Measurements from ENCODE around the gene VOPP1.

The VOPP1 gene

GRCh38 chr7:55576753-55577152 is 4.5 kb upstream of the VOPP1 start:
- DNase-seq: no peak

GRCh38 chr7:55575733-55576132 is 3.4 kb upstream of the VOPP1 start:
- no peak for DNase-seq

GRCh38 chr7:55575098-55575497 is 2.8 kb upstream of the VOPP1 start:
- no peak for DNase-seq

- DNase-seq: no peak
Measured at GRCh38 chr7:55574051-55574717, 1.9 kb upstream of the VOPP1 start.

- no peak for DNase-seq
Measured at GRCh38 chr7:55573234-55573900, 1.1 kb upstream of the VOPP1 start.

GRCh38 chr7:55571511-55572377 is 558 bp downstream of the VOPP1 start:
- DNase-seq: no peak

- DNase-seq: no peak
Measured at GRCh38 chr7:55570939-55571338, 1.4 kb downstream of the VOPP1 start.

GRCh38 chr7:55570218-55570873 is 2.0 kb downstream of the VOPP1 start:
- no peak for DNase-seq

GRCh38 chr7:55569797-55570196 is 2.5 kb downstream of the VOPP1 start:
- DNase-seq: no peak

GRCh38 chr7:55569269-55569663 is 3.0 kb downstream of the VOPP1 start:
- no peak for DNase-seq

- DNase-seq: no peak
Measured at GRCh38 chr7:55568613-55569268, 3.6 kb downstream of the VOPP1 start.

- no peak for DNase-seq
Measured at GRCh38 chr7:55567571-55567970, 4.7 kb downstream of the VOPP1 start.

GRCh38 chr7:55565681-55566080 is 6.6 kb downstream of the VOPP1 start:
- no peak for DNase-seq

GRCh38 chr7:55563596-55564325 is 8.5 kb downstream of the VOPP1 start:
- no peak for DNase-seq

GRCh38 chr7:55561690-55562089 is 10.6 kb downstream of the VOPP1 start:
- DNase-seq: no peak

GRCh38 chr7:55558962-55559920 is 13.1 kb downstream of the VOPP1 start:
- no peak for DNase-seq

- DNase-seq: no peak
Measured at GRCh38 chr7:55557666-55558188, 14.6 kb downstream of the VOPP1 start.

GRCh38 chr7:55556492-55556891 is 15.8 kb downstream of the VOPP1 start:
- no peak for DNase-seq

- DNase-seq: no peak
Measured at GRCh38 chr7:55556031-55556430, 16.3 kb downstream of the VOPP1 start.

- no peak for DNase-seq
Measured at GRCh38 chr7:55555160-55555559, 17.1 kb downstream of the VOPP1 start.

- no peak for DNase-seq
Measured at GRCh38 chr7:55554038-55554437, 18.3 kb downstream of the VOPP1 start.
